Erythroblast (primary cell): ENCODE data around the gene LIM2.

Experiments used
- GATA1 ChIP-seq: IDR thresholded peaks from 2 replicates; pipeline ENCODE4 v1.6.1; 2011; ENCODE audit warnings: low read depth, mild to moderate bottlenecking, control low read depth, low read length, moderate library complexity
- POLR2A ChIP-seq: IDR thresholded peaks from 2 replicates; pipeline ENCODE4 v1.6.1; 2011; ENCODE audit warnings: mild to moderate bottlenecking, low read length

DNA sequence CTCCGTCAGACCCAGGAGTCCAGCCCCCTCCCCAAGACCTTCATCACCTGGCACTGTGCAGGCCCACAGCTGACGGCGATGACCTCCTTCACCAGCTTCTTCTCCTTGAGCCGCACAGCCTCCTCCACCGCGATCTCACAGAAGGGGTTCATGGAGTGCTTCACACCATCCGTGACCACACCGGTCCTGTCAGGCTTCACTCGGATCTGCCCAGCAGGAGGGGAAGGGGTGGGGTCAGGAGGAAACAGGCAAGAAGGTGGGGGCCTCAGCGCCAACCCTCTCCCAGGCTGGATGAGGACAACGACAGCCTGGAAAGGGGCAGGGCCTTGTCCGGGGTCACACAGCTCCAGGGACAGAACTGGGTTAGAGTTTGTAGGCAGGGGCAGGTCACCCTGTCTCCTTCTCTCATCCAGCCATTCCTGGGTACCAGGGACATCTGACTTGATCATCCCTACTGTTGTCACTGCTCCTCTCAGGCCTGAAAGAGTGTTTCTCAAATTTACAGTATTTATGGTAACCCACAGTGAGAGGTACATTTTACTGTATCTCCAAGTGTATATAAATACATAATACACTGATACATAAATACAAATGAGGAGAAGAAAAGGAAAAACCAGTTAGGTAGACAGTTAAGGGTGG lies 33.6 kb downstream of the LIM2 start:
- TF ChIP-seq POLR2A = no peak
- no peak for TF ChIP-seq GATA1
